GM12878 (cell line): Measurements from ENCODE around the gene ZNF408.

ENCODE experiments used
- PML ChIP-seq: IDR thresholded peaks from 2 replicates; pipeline ENCODE4 v1.6.1; 2012; ENCODE audit warnings: low read length, inconsistent platforms
- TCF7 ChIP-seq: IDR thresholded peaks from 2 replicates; pipeline ENCODE4 v1.6.1; 2014; ENCODE audit warnings: antibody characterized with exemption, borderline replicate concordance
- TF ChIP-seq, protein P1 (sequence below), 3 experiments: IDR thresholded peaks in 2 of 3; conservative IDR thresholded peaks in 1 of 3; 2 replicates each; pipeline ENCODE4 v1.5.1; 2011; ENCODE audit warnings: low read depth in 3 of 3, low read length in 3 of 3, mild to moderate bottlenecking in 3 of 3, control low read depth in 2 of 3, moderate library complexity in 2 of 3, inconsistent platforms in 1 of 3, mixed read lengths in 1 of 3; ENCODE audit not compliant: control insufficient read depth in 2 of 3, insufficient read depth in 1 of 3; ENCODE audit errors: extremely low read depth in 1 of 3

DNA sequence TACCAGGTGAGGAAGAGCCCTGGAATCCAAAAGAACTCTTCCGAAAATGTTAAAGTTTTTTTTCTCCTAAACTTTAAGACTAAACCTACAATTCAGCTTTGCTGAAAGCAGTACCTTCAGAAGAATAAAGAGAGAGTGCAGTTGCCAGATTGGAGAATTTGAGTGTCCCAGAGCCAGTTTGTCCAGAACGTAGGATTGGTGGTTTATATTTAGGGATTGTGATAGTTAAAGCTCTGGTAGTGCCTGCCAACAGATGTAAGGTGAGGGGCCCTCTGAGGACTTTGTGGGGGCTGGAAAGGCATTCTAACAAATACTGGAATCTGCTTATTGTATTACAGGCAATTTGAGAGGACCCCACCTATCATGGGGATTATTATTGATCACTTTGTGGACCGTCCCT lies 43.6 kb upstream of the ZNF408 start:
- TF ChIP-seq, protein P1, sequence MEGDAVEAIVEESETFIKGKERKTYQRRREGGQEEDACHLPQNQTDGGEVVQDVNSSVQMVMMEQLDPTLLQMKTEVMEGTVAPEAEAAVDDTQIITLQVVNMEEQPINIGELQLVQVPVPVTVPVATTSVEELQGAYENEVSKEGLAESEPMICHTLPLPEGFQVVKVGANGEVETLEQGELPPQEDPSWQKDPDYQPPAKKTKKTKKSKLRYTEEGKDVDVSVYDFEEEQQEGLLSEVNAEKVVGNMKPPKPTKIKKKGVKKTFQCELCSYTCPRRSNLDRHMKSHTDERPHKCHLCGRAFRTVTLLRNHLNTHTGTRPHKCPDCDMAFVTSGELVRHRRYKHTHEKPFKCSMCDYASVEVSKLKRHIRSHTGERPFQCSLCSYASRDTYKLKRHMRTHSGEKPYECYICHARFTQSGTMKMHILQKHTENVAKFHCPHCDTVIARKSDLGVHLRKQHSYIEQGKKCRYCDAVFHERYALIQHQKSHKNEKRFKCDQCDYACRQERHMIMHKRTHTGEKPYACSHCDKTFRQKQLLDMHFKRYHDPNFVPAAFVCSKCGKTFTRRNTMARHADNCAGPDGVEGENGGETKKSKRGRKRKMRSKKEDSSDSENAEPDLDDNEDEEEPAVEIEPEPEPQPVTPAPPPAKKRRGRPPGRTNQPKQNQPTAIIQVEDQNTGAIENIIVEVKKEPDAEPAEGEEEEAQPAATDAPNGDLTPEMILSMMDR (IDR thresholded peaks at IDR 0.05 in 2 of 3, conservative IDR thresholded peaks at IDR 0.05 in 1 of 3; ENCODE audit: control insufficient read depth in 2 of 3, extremely low read depth in 1 of 3, insufficient read depth in 1 of 3, low read depth in 3 of 3, low read length in 3 of 3) = no peak
- TF ChIP-seq PML = no peak
- TF ChIP-seq TCF7 = no peak
